Ishikawa (cell line): ENCODE measurements around the gene RPL18.

Experiments
- CREB1 ChIP-seq: IDR thresholded peaks from 2 replicates; pipeline ENCODE4 v1.6.1; 2012; ENCODE audit warnings: low read depth
- EGR1 ChIP-seq: IDR thresholded peaks from 2 replicates; pipeline ENCODE4 v1.6.1; 2012
- EP300 ChIP-seq: IDR thresholded peaks from 2 replicates; pipeline ENCODE4 v1.6.1; 2012; ENCODE audit warnings: borderline replicate concordance
- MAX ChIP-seq: IDR thresholded peaks from 2 replicates; pipeline ENCODE4 v1.6.1; 2012
- NFIC ChIP-seq: IDR thresholded peaks from 2 replicates; pipeline ENCODE4 v1.6.1; 2012
- RAD21 ChIP-seq: IDR thresholded peaks from 2 replicates; pipeline ENCODE4 v1.6.1; 2012; ENCODE audit warnings: low read depth
- REST ChIP-seq: IDR thresholded peaks from 2 replicates; pipeline ENCODE4 v1.6.1; 2012; ENCODE audit warnings: low read depth, mild to moderate bottlenecking
- TAF1 ChIP-seq: IDR thresholded peaks from 2 replicates; pipeline ENCODE4 v1.6.1; 2012; ENCODE audit warnings: low read depth, mild to moderate bottlenecking
- TCF12 ChIP-seq: IDR thresholded peaks from 2 replicates; pipeline ENCODE4 v1.6.1; 2012; ENCODE audit warnings: low read depth
- TEAD4 ChIP-seq: IDR thresholded peaks from 2 replicates; pipeline ENCODE4 v1.6.1; 2012
- USF1 ChIP-seq: IDR thresholded peaks from 2 replicates; pipeline ENCODE4 v1.6.1; 2012
- YY1 ChIP-seq: IDR thresholded peaks from 2 replicates; pipeline ENCODE4 v1.6.1; 2012; ENCODE audit warnings: low read depth

GRCh38 chr19:48629599-48630295, 10.8 kb upstream of the RPL18 start:
- no peak for TF ChIP-seq EP300
- TF ChIP-seq TCF12: no peak
- TF ChIP-seq RAD21: no peak
- TF ChIP-seq CREB1: no peak
- no peak for TF ChIP-seq USF1
- TF ChIP-seq TEAD4: peak; percentile 51
- no peak for TF ChIP-seq YY1
- no peak for TF ChIP-seq REST
- TF ChIP-seq TAF1: no peak
- TF ChIP-seq MAX: no peak
- no peak for TF ChIP-seq NFIC
- no peak for TF ChIP-seq EGR1
